IMR-90 (cell line): ENCODE results near the gene PYGB. TPM values are rescaled to one million over a fixed set of nuclear protein-coding genes. Genes with fewer than 3 reads are reported as not detected.

Experiments
- ATAC-seq: fragments of 200-7000 bp; cut with Tn5 transposase; 2 replicates; pipeline ENCODE4 v1.9.1; 2020; ENCODE audit warnings: low read depth, mild to moderate bottlenecking, moderate library complexity
- BruUV-seq: library from RNA; stranded (reverse); fragments of 400-500 nt; replicated peaks from 2 replicates; lab custom pipeline; 2021; lab: Mats Ljungman, UMichigan
- CTCF ChIA-PET: fragments of 300-600 bp; formaldehyde crosslinking; extraction: SDS; loops from one replicate; lab custom pipeline; 2021; ENCODE audit warnings: antibody characterized with exemption; lab: Yijun Ruan, JAX
- POLR2A ChIA-PET: fragments of 300-600 bp; sonication (Branson Sonifier 250); formaldehyde crosslinking; loops from one replicate; lab custom pipeline; 2022; ENCODE audit warnings: antibody characterized with exemption; ENCODE audit not compliant: unreplicated experiment; lab: Charles Lee
- DNase-seq: peaks from one replicate; pipeline ENCODE4 v3.0.0; 2013
- H2AFZ ChIP-seq: replicated peaks from 2 replicates; pipeline ENCODE3; 2013; ENCODE audit warnings: low read length, mild to moderate bottlenecking; ENCODE audit not compliant: poor library complexity
- H2AK5ac ChIP-seq: 2 replicates; pipeline ENCODE4 v1.6.1; 2013; ENCODE audit warnings: low read depth, low read length, inconsistent platforms
- H2AK9ac ChIP-seq: replicated peaks from 2 replicates; pipeline ENCODE3; 2013; ENCODE audit warnings: mild to moderate bottlenecking, low read depth, low read length, moderate library complexity; ENCODE audit not compliant: poor library complexity
- H2BK120ac ChIP-seq: 2 replicates; pipeline ENCODE4 v1.6.1; 2013; ENCODE audit warnings: low read depth, low read length, inconsistent platforms
- H2BK15ac ChIP-seq: 3 replicates; pipeline ENCODE4 v1.6.1; 2013; ENCODE audit warnings: low read depth, low read length, inconsistent platforms
- H2BK20ac ChIP-seq: 2 replicates; pipeline ENCODE4 v1.6.1; 2013; ENCODE audit warnings: low read depth, mild to moderate bottlenecking, inconsistent platforms, low read length, moderate library complexity
- H2BK5ac ChIP-seq: 2 replicates; pipeline ENCODE4 v1.6.1; 2013; ENCODE audit warnings: mild to moderate bottlenecking, low read depth, low read length, inconsistent platforms; ENCODE audit not compliant: poor library complexity, severe bottlenecking
- H3K14ac ChIP-seq: replicated peaks from 2 replicates; pipeline ENCODE4 v1.6.1; 2013; ENCODE audit warnings: low read depth, low read length, inconsistent platforms
- H3K18ac ChIP-seq: 2 replicates; pipeline ENCODE4 v1.6.1; 2013; ENCODE audit warnings: low read depth, low read length, control low read depth
- H3K23ac ChIP-seq: 2 replicates; pipeline ENCODE4 v1.6.1; 2013; ENCODE audit warnings: low read depth, low read length, inconsistent platforms
- H3K27ac ChIP-seq: 2 replicates; pipeline ENCODE4 v1.5.1; 2013; ENCODE audit warnings: mild to moderate bottlenecking, control low read depth, low read length; ENCODE audit not compliant: insufficient read depth
- H3K27me3 ChIP-seq: 2 replicates; pipeline ENCODE4 v1.6.1; 2013; ENCODE audit warnings: low read length; ENCODE audit not compliant: control insufficient read depth, insufficient read depth
- H3K36me3 ChIP-seq: 2 replicates; pipeline ENCODE4 v1.6.1; 2013; ENCODE audit warnings: low read length, mixed read lengths; ENCODE audit not compliant: control insufficient read depth, insufficient read depth
- H3K4ac ChIP-seq: 2 replicates; pipeline ENCODE4 v1.6.1; 2013; ENCODE audit warnings: low read depth, low read length, inconsistent platforms
- H3K4me1 ChIP-seq: 2 replicates; pipeline ENCODE4 v1.6.1; 2013; ENCODE audit warnings: low read length, mixed read lengths; ENCODE audit not compliant: control insufficient read depth, insufficient read depth
- H3K4me2 ChIP-seq: 2 replicates; pipeline ENCODE4 v1.6.1; 2013; ENCODE audit warnings: low read depth, mild to moderate bottlenecking, control low read depth, low read length, moderate library complexity
- H3K4me3 ChIP-seq: 2 replicates; pipeline ENCODE4 v1.5.1; 2013; ENCODE audit warnings: low read depth, mild to moderate bottlenecking, control low read depth, low read length, moderate library complexity; ENCODE audit not compliant: insufficient read depth
- H3K56ac ChIP-seq: 2 replicates; pipeline ENCODE4 v1.6.1; 2013; ENCODE audit warnings: low read length, inconsistent platforms; ENCODE audit not compliant: insufficient read depth; ENCODE audit errors: extremely low read depth
- H3K79me1 ChIP-seq, 2 experiments: 2 replicates each; pipeline ENCODE4 v1.6.1; 2013; ENCODE audit warnings: low read length in 2 of 2, inconsistent platforms in 1 of 2, low read depth in 1 of 2
- H3K9ac ChIP-seq: 2 replicates; pipeline ENCODE4 v1.6.1; 2013; ENCODE audit warnings: low read depth, low read length, control low read depth
- H3K9me1 ChIP-seq: 2 replicates; pipeline ENCODE4 v1.6.1; 2013; ENCODE audit warnings: low read length, inconsistent platforms; ENCODE audit not compliant: insufficient read depth
- H3K9me3 ChIP-seq: 2 replicates; pipeline ENCODE4 v1.6.1; 2013; ENCODE audit warnings: low read length; ENCODE audit not compliant: control insufficient read depth, insufficient read depth
- H4K20me1 ChIP-seq: 2 replicates; pipeline ENCODE4 v1.6.1; 2013; ENCODE audit warnings: low read length, inconsistent platforms; ENCODE audit not compliant: insufficient read depth
- H4K5ac ChIP-seq: 2 replicates; pipeline ENCODE4 v1.6.1; 2013; ENCODE audit warnings: mild to moderate bottlenecking, low read depth, low read length, control low read depth
- H4K8ac ChIP-seq, 2 experiments: 2 replicates each; pipeline ENCODE4 v1.6.1; 2013; ENCODE audit warnings: low read depth in 2 of 2, low read length in 2 of 2, control low read depth in 1 of 2, inconsistent platforms in 1 of 2
- H4K91ac ChIP-seq: 2 replicates; pipeline ENCODE4 v1.6.1; 2013; ENCODE audit warnings: low read depth, low read length, inconsistent platforms; ENCODE audit not compliant: insufficient read depth
- BHLHE40 ChIP-seq: fragments of 150-350 bp; IDR thresholded peaks from 2 replicates; pipeline ENCODE4 v1.6.1; 2016; ENCODE audit warnings: mild to moderate bottlenecking, low read depth, low read length
- CEBPB ChIP-seq: IDR thresholded peaks from 2 replicates; pipeline ENCODE4 v1.6.1; 2012; ENCODE audit warnings: low read depth, low read length, improper control_type of control experiment
- CHD1 ChIP-seq: IDR thresholded peaks from 2 replicates; pipeline ENCODE4 v1.6.1; 2012; ENCODE audit warnings: low read depth, low read length, improper control_type of control experiment
- CTCF ChIP-seq: conservative IDR thresholded peaks from 2 replicates; pipeline ENCODE4 v1.5.1; 2012; ENCODE audit warnings: mild to moderate bottlenecking, low read depth, low read length, improper control_type of control experiment
- FOS ChIP-seq: fragments of 150-350 bp; IDR thresholded peaks from 2 replicates; pipeline ENCODE4 v1.6.1; 2016; ENCODE audit warnings: low read depth, low read length
- MAFK ChIP-seq: IDR thresholded peaks from 2 replicates; pipeline ENCODE4 v1.6.1; 2012; ENCODE audit warnings: low read depth, low read length, improper control_type of control experiment
- MAZ ChIP-seq: IDR thresholded peaks from 2 replicates; pipeline ENCODE4 v1.6.1; 2012; ENCODE audit warnings: low read depth, mild to moderate bottlenecking, low read length, improper control_type of control experiment, moderate library complexity, borderline replicate concordance
- NFE2L2 ChIP-seq: fragments of 150-350 bp; IDR thresholded peaks from 2 replicates; pipeline ENCODE4 v1.6.1; 2016; ENCODE audit warnings: low read depth, mild to moderate bottlenecking, low read length
- POLR2A ChIP-seq: IDR thresholded peaks from 2 replicates; pipeline ENCODE4 v1.6.1; 2012; ENCODE audit warnings: mild to moderate bottlenecking, low read depth, low read length
- RAD21 ChIP-seq: IDR thresholded peaks from 2 replicates; pipeline ENCODE4 v1.6.1; 2012; ENCODE audit warnings: low read length, improper control_type of control experiment
- RFX5 ChIP-seq: IDR thresholded peaks from 2 replicates; pipeline ENCODE4 v1.8.0; 2012; ENCODE audit warnings: low read depth, mild to moderate bottlenecking, low read length, moderate library complexity
- SMC3 ChIP-seq: fragments of 150-350 bp; IDR thresholded peaks from 2 replicates; pipeline ENCODE4 v1.6.1; 2016; ENCODE audit warnings: low read depth, mild to moderate bottlenecking, antibody characterized with exemption, low read length, moderate library complexity
- USF2 ChIP-seq: fragments of 150-350 bp; IDR thresholded peaks from 2 replicates; pipeline ENCODE4 v1.6.1; 2017; ENCODE audit warnings: mild to moderate bottlenecking, antibody characterized with exemption, low read length, low read depth
- WGBS, 2 experiments: methylation state at CpG; one replicate each; pipeline versions ENCODE4 v1.1.5 to v1.1.7; 2013; ENCODE audit warnings: missing lambda C conversion rate in 2 of 2; ENCODE audit not compliant: insufficient read length in 1 of 2; ENCODE audit errors: extremely low coverage in 2 of 2; 5-methylcytosine and 5-hydroxymethylcytosine counted together
- dilution Hi-C: fragments of 300-500 bp; cut with HindIII; formaldehyde crosslinking; loops from one replicate; pipeline ENCODE4 v1.14.3; 2018; ENCODE audit warnings: low sequenced_read_pairs; ENCODE audit not compliant: unreplicated experiment
- in situ Hi-C: fragments of 300-500 bp; cut with MboI; formaldehyde crosslinking; loops from 3 replicates; pipeline ENCODE4 v1.14.3; 2019; ENCODE audit warnings: low sequenced_read_pairs, inconsistent platforms, mixed read lengths
- intact Hi-C: fragments of 100-400 bp; cut with micrococcal nuclease; formaldehyde crosslinking; loops from 2 replicates; pipeline ENCODE4 v1.10.0; 2022
- polyA plus RNA-seq, 3 experiments: library from polyadenylated mRNA; depleted of rRNA; stranded (reverse); fragments of >200 nt; gene quantifications; 2 replicates each; pipeline ENCODE4 v1.2.3, GENCODE V29; 2012; ENCODE audit warnings: low replicate concordance in 1 of 3
- total RNA-seq: library from RNA; depleted of rRNA; stranded (reverse); fragments of >200 nt; gene quantifications from 2 replicates; pipeline ENCODE4 v1.2.3, GENCODE V29; 2012
- TF ChIP-seq, protein P1 (sequence below): fragments of 150-350 bp; IDR thresholded peaks from 2 replicates; pipeline ENCODE4 v1.6.1; 2016; ENCODE audit warnings: low read depth, mild to moderate bottlenecking, low read length, moderate library complexity, borderline replicate concordance

The PYGB gene
- total and polyA plus RNA-seq, 2 of the 4 experiments (the other 2 are of a cell fraction) = 72.4 to 83.1 TPM

GRCh38 chr20:25246182-25246999 lies 1.5 kb upstream of the PYGB start:
- dilution Hi-C loops (no loop called here), intact Hi-C loops (loop anchor here (5.0 kb wide), 2 partner anchors 151 to 179 kb away; no protein-coding TSS in a partner anchor), in situ Hi-C loops (no loop called here)
- Histone ChIP-seq H2AK5ac (peak overlapping the region; percentile 77; the same call in 1 of the 2 replicates), H3K9me3 (no peaks in the 10 kb centered on the region), H2BK15ac (0 out of 3 replicates have a peak overlapping the region, but pooled peaks have one; percentile 55), H4K8ac (peak overlapping the region in 1 of 2 experiments; percentile 3; a peak in 1 of 4 replicates), H3K4me1 (peaks cover 10% of the 10 kb centered on the region), H3K14ac (peak overlapping the region; percentile 48), H3K4me3 (no peak overlapping the region), H3K56ac (no peak overlapping the region; the same call in 1 of the 2 replicates), H3K18ac (no peak overlapping the region), H2AK9ac (peak overlapping the region; percentile 75), H3K27ac (no peak overlapping the region), H2BK120ac (peak overlapping the region; percentile 78; the same call in 1 of the 2 replicates), H3K23ac (peak overlapping the region; percentile 16; the same call in 1 of the 2 replicates), H3K9me1 (peaks cover 18% of the 10 kb centered on the region), H2AFZ (peak overlapping the region; percentile 97), H3K9ac (no peak overlapping the region), H3K4ac (no peak overlapping the region), H2BK5ac (no peak overlapping the region), H3K27me3 (no peaks in the 10 kb centered on the region), H3K79me1 (peaks cover 7 to 34% of the 10 kb centered on the region in 2 experiments), H2BK20ac (peak overlapping the region; percentile 71), H4K91ac (no peak overlapping the region), H4K5ac (no peak overlapping the region), H3K4me2 (no peak overlapping the region), H3K36me3 (peaks cover under 1% of the 10 kb centered on the region; the same call in 1 of the 2 replicates), H4K20me1 (peaks cover 26% of the 10 kb centered on the region)
- DNase-seq (no peak), ATAC-seq (no peak)
- ChIA-PET CTCF (interaction anchor here (0.6 to 1.4 kb wide), 3 partner anchors 49 to 251 kb away, joined by 3 to 4 read pairs (median 3); partner anchors contain the start of gene ENTPD6), POLR2A (interaction anchor here (1.2 kb wide), 1 partner anchor 9 kb away, joined by 3 read pairs; no protein-coding TSS in a partner anchor)
- WGBS, 2 experiments = 90% methylated on average over 2 of the region's 9 CpGs; no CpG with 5 or more reads in 1 of the 2 experiments
- no TSS peak for BruUV-seq
- no peak for TF ChIP-seq CEBPB
- no peak for TF ChIP-seq USF2
- TF ChIP-seq FOS = no peak
- no peak for TF ChIP-seq CHD1
- TF ChIP-seq SMC3 = no peak
- TF ChIP-seq NFE2L2 = no peak
- no peak for TF ChIP-seq BHLHE40
- no peak for TF ChIP-seq RFX5
- TF ChIP-seq MAFK = no peak
- TF ChIP-seq RAD21 = no peak
- TF ChIP-seq, protein P1, sequence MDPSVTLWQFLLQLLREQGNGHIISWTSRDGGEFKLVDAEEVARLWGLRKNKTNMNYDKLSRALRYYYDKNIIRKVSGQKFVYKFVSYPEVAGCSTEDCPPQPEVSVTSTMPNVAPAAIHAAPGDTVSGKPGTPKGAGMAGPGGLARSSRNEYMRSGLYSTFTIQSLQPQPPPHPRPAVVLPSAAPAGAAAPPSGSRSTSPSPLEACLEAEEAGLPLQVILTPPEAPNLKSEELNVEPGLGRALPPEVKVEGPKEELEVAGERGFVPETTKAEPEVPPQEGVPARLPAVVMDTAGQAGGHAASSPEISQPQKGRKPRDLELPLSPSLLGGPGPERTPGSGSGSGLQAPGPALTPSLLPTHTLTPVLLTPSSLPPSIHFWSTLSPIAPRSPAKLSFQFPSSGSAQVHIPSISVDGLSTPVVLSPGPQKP = no peak
- TF ChIP-seq MAZ = no peak
- TF ChIP-seq CTCF = no peak
- TF ChIP-seq POLR2A = no peak
